CD4-positive, alpha-beta T cell treated with Interleukin-2 at 100 ng/mL for 4 hours (primary cell): ENCODE data around the gene OR10H2.
"Not testable (repeated sequence)": the region's sequence is repeated elsewhere in the genome, so short reads cannot be mapped to it uniquely, and the experiment has no call there.

Experiments
- DNase-seq: peaks from one replicate; pipeline ENCODE4 v3.0.0-alpha.2; 2020; ENCODE audit warnings: low spot score

Gene OR10H2

GRCh38 chr19:15727724-15728123 is at the start of gene OR10H2:
Gene OR10H2 (plus strand): TSS chr19:15728024. CDS start chr19:15728044, 20 bp downstream.
- DNase-seq, result no peak

- DNase-seq, result no peak
These were observed 48.7 kb upstream of the OR10H2 start for GRCh38 chr19:15679089-15679488.

- DNase-seq, result not testable (repeated sequence)
These were observed 48.0 kb upstream of the OR10H2 start for GRCh38 chr19:15679865-15680264.

GRCh38 chr19:15680478-15681322 is 47.1 kb upstream of the OR10H2 start:
- no peak for DNase-seq

GRCh38 chr19:15683411-15683810 is 44.4 kb upstream of the OR10H2 start:
- DNase-seq, result no peak

GRCh38 chr19:15684828-15685227 is 43.0 kb upstream of the OR10H2 start:
- no peak for DNase-seq

GRCh38 chr19:15696654-15697194 is 31.1 kb upstream of the OR10H2 start:
- DNase-seq, result no peak

GRCh38 chr19:15701757-15702533 is 25.9 kb upstream of the OR10H2 start:
- no peak for DNase-seq

- peak; percentile 15 for DNase-seq
These were observed 25.3 kb upstream of the OR10H2 start for GRCh38 chr19:15702534-15702930.

- DNase-seq, result no peak
These were observed 13.2 kb upstream of the OR10H2 start for GRCh38 chr19:15714638-15715037.

- DNase-seq, result no peak
These were observed 12.2 kb upstream of the OR10H2 start for GRCh38 chr19:15715642-15716041.

GRCh38 chr19:15717809-15718208 is 10.0 kb upstream of the OR10H2 start:
- no peak for DNase-seq

GRCh38 chr19:15721268-15721667 is 6.6 kb upstream of the OR10H2 start:
- DNase-seq, result no peak

GRCh38 chr19:15722956-15723355 is 4.9 kb upstream of the OR10H2 start:
- DNase-seq, result no peak

GRCh38 chr19:15730538-15730937 is 2.7 kb downstream of the OR10H2 start:
- DNase-seq, result no peak

- DNase-seq, result no peak
These were observed 4.6 kb downstream of the OR10H2 start for GRCh38 chr19:15732388-15732787.

- DNase-seq, result no peak
These were observed 6.1 kb downstream of the OR10H2 start for GRCh38 chr19:15733895-15734294.

GRCh38 chr19:15737722-15738121 is 9.9 kb downstream of the OR10H2 start, which contains the start of gene OR10H3:
Gene OR10H3 (plus strand): TSS chr19:15737985. CDS start chr19:15741393, 3,408 bp downstream.
- no peak for DNase-seq

- no peak for DNase-seq
These were observed 13.0 kb downstream of the OR10H2 start for GRCh38 chr19:15740785-15741184.

GRCh38 chr19:15748239-15748638 is 20.4 kb downstream of the OR10H2 start:
- DNase-seq, result no peak

- DNase-seq, result no peak
These were observed 30.6 kb downstream of the OR10H2 start for GRCh38 chr19:15758379-15758778.

- no peak for DNase-seq
These were observed 32.2 kb downstream of the OR10H2 start for GRCh38 chr19:15759962-15760565.
